MCF 10A (cell line): Measurements from ENCODE around the gene CCDC158. TPM values are rescaled to one million over a fixed set of nuclear protein-coding genes. Genes with fewer than 3 reads are reported as not detected.

ENCODE experiments used
- BruUV-seq: library from RNA; stranded (reverse); fragments of 400-500 nt; replicated peaks from 2 replicates; lab custom pipeline; 2021; lab: Mats Ljungman, UMichigan
- CTCF ChIA-PET: fragments of 300-600 bp; sonication (Branson Sonifier 250); formaldehyde crosslinking; extraction: SDS; loops from one replicate; lab custom pipeline; 2021; ENCODE audit warnings: antibody characterized with exemption, inconsistent platforms; lab: Yijun Ruan, JAX
- POLR2A ChIA-PET: fragments of 300-600, 350-650 bp; sonication (Branson Sonifier 250); formaldehyde crosslinking; extraction: SDS; loops from one replicate; lab custom pipeline; 2020; ENCODE audit warnings: antibody characterized with exemption, inconsistent platforms; lab: Yijun Ruan, JAX
- DNase-seq: peaks from one replicate; pipeline ENCODE4 v3.0.0-alpha.2; 2018; ENCODE audit not compliant: unreplicated experiment
- H3K27ac Mint-ChIP-seq: one replicate; pipeline ENCODE4 v1.8.0; 2022; ENCODE audit warnings: mild to moderate bottlenecking, low read depth, mixed read lengths; ENCODE audit not compliant: unreplicated experiment
- H3K27me3 Mint-ChIP-seq: one replicate; pipeline ENCODE4 v1.8.0; 2022; ENCODE audit warnings: mixed read lengths; ENCODE audit not compliant: insufficient read depth, unreplicated experiment
- H3K36me3 Mint-ChIP-seq: one replicate; pipeline ENCODE4 v1.8.0; 2022; ENCODE audit warnings: mild to moderate bottlenecking, moderate library complexity, mixed read lengths; ENCODE audit not compliant: insufficient read depth, unreplicated experiment
- H3K4me1 Mint-ChIP-seq: one replicate; pipeline ENCODE4 v1.8.0; 2022; ENCODE audit warnings: mixed read lengths; ENCODE audit not compliant: insufficient read depth, unreplicated experiment
- H3K4me3 Mint-ChIP-seq: one replicate; pipeline ENCODE4 v1.8.0; 2022; ENCODE audit warnings: mild to moderate bottlenecking, moderate library complexity, mixed read lengths; ENCODE audit not compliant: unreplicated experiment
- H3K9me3 Mint-ChIP-seq: one replicate; pipeline ENCODE4 v1.8.0; 2022; ENCODE audit warnings: mixed read lengths; ENCODE audit not compliant: unreplicated experiment
- intact Hi-C: fragments of 100-400 bp; cut with micrococcal nuclease; formaldehyde crosslinking; loops from 2 replicates; pipeline ENCODE4 v1.14.1; 2022
- total RNA-seq: library from RNA; stranded (reverse); gene quantifications from 2 replicates; pipeline ENCODE4 v1.2.3, GENCODE V29; 2022
- TF ChIP-seq, protein P1 (sequence below): fragments of 200-600 bp; IDR thresholded peaks from one replicate; pipeline ENCODE4 v1.8.0; 2022; ENCODE audit warnings: antibody characterized with exemption, mild to moderate bottlenecking; ENCODE audit not compliant: unreplicated experiment

The CCDC158 gene
- total RNA-seq, 1 experiment from 2014 or later: not detected

DNA sequence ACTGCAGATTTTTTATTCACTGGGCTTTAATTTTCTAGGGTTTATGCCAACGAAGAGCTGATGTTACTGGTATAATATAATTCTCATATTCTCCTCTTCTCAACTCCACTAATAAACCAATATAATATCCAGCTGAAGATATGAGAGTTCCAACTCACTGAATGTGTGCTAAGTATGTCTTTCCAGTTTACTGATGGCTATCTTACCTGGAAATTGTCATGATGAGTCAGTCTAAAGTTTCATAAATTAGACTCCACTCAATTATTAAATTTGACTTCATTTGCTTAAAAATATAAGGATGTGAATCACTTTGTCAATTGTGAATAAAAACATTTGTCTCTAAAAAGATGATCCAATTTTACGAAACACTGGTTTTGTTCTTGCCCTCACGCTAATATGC lies 86.1 kb downstream of the CCDC158 start:
- no peaks in the 10 kb centered on the region for H3K9me3 Mint-ChIP-seq
- H3K36me3 Mint-ChIP-seq: no peaks in the 10 kb centered on the region
- no TSS peak for BruUV-seq
- TF ChIP-seq, protein P1, sequence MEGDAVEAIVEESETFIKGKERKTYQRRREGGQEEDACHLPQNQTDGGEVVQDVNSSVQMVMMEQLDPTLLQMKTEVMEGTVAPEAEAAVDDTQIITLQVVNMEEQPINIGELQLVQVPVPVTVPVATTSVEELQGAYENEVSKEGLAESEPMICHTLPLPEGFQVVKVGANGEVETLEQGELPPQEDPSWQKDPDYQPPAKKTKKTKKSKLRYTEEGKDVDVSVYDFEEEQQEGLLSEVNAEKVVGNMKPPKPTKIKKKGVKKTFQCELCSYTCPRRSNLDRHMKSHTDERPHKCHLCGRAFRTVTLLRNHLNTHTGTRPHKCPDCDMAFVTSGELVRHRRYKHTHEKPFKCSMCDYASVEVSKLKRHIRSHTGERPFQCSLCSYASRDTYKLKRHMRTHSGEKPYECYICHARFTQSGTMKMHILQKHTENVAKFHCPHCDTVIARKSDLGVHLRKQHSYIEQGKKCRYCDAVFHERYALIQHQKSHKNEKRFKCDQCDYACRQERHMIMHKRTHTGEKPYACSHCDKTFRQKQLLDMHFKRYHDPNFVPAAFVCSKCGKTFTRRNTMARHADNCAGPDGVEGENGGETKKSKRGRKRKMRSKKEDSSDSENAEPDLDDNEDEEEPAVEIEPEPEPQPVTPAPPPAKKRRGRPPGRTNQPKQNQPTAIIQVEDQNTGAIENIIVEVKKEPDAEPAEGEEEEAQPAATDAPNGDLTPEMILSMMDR: no peak
- H3K4me1 Mint-ChIP-seq: no peaks in the 10 kb centered on the region
- intact Hi-C loops: no loop called here
- CTCF ChIA-PET: interaction anchor here (0.6 kb wide), 1 partner anchor 57 kb away, joined by 3 read pairs; no protein-coding TSS in a partner anchor
- no peak for DNase-seq
- POLR2A ChIA-PET: interaction anchor here (1.3 kb wide), 1 partner anchor 44 kb away, joined by 3 read pairs; no protein-coding TSS in a partner anchor
- no peak overlapping the region for H3K27ac Mint-ChIP-seq
- H3K4me3 Mint-ChIP-seq: no peak overlapping the region
- no peaks in the 10 kb centered on the region for H3K27me3 Mint-ChIP-seq

GRCh38 chr4:76326515-76326914 lies 94.4 kb downstream of the CCDC158 start:
- no peaks in the 10 kb centered on the region for H3K27me3 Mint-ChIP-seq

DNA sequence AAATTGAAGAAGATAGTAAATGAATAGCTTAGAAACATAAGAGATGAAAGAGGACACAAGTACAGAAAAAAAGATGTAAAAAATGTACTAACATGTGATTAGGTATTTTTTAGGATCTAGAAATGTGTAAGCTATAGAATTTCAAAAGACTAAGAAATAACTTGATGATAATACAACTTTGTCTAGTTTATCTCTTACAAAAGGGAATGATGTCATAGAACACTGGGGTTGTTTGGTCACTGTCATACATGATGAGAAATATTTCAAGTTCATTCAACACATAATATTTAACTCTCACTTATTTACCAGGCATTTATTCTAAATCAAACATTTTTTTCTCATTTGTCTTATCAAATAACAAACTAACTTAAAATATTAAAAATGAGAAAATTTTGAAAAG lies 95.9 kb downstream of the CCDC158 start:
- ChIA-PET POLR2A (interaction anchor here (0.7 kb wide), 2 partner anchors 49 to 378 kb away, joined by 3 read pairs; no protein-coding TSS in a partner anchor), CTCF (interaction anchor here (0.6 to 2.1 kb wide), 2 partner anchors 17 to 122 kb away, joined by 3 to 7 read pairs; no protein-coding TSS in a partner anchor)
- TF ChIP-seq, protein P1: no peak
- Mint-ChIP-seq H3K4me1 (no peaks in the 10 kb centered on the region), H3K4me3 (no peak overlapping the region), H3K36me3 (no peaks in the 10 kb centered on the region), H3K27me3 (no peaks in the 10 kb centered on the region), H3K9me3 (peaks cover 24% of the 10 kb centered on the region), H3K27ac (no peak overlapping the region)
- intact Hi-C loops: no loop called here
- no peak for DNase-seq
- BruUV-seq: no TSS peak

More at GRCh38 chr4:76326515-76326914, 94.4 kb downstream of the CCDC158 start:
- Mint-ChIP-seq H3K36me3 (no peaks in the 10 kb centered on the region), H3K4me3 (no peak overlapping the region), H3K9me3 (peaks cover 13% of the 10 kb centered on the region), H3K4me1 (no peaks in the 10 kb centered on the region), H3K27ac (no peak overlapping the region)
- ChIA-PET POLR2A (interaction anchor here (0.8 to 1.4 kb wide), 2 partner anchors 19 to 21 kb away, joined by 3 read pairs; partner anchors contain the start of gene STBD1), CTCF (interaction anchor here (2.1 kb wide), 1 partner anchor 19 kb away, joined by 7 read pairs; no protein-coding TSS in a partner anchor)
- TF ChIP-seq, protein P1: no peak
- intact Hi-C loops: no loop called here
- DNase-seq: no peak
- BruUV-seq: no TSS peak

- no TSS peak for BruUV-seq
- intact Hi-C loops: no loop called here
Measured at GRCh38 chr4:76322236-76322635, 98.7 kb downstream of the CCDC158 start.

More at GRCh38 chr4:76322236-76322635, 98.7 kb downstream of the CCDC158 start:
- CTCF ChIA-PET: no interaction called here
- POLR2A ChIA-PET: no interaction called here
- no peaks in the 10 kb centered on the region for H3K27me3 Mint-ChIP-seq
- H3K27ac Mint-ChIP-seq: no peak overlapping the region
- H3K9me3 Mint-ChIP-seq: peaks cover 21% of the 10 kb centered on the region
- no peaks in the 10 kb centered on the region for H3K4me1 Mint-ChIP-seq
- TF ChIP-seq, protein P1: no peak
- no peak for DNase-seq
- H3K36me3 Mint-ChIP-seq: peaks cover 4% of the 10 kb centered on the region
- H3K4me3 Mint-ChIP-seq: no peak overlapping the region
